ENCODE data around the gene DARS1. TPM values are rescaled to one million over a fixed set of nuclear protein-coding genes. Genes with fewer than 3 reads are reported as not detected.

Gene DARS1
- total and polyA plus RNA-seq, 2 of the 13 experiments (the other 11 are each of a cell fraction or from before 2014, with no cell fraction given) = 149 to 230 TPM

DNA sequence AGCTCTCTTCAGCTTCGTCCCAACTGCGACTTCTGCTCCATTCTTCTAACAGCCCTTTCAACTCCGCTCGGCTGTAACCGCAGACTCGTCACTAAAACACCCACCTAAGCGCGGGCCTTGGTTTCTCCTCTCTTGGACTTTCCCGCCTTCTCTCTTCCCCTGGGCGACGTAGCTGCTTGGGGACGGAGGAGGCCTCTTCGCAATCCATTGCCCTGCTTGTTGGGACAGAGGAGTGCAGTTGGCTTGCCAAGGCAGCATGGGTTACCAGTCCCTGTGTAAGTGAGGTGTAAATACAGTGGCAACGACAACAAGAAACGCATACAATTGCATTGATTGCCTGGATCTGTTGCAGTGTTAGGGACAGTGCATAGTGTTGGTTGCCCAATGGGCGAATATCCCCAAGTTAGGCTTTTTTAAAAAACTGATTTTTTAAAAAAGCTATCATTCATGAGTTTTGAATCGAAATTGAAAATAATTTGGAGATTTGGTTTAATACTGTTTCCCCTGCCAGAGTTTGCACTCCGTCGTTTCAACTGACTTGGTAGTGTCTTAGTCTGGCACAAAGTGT is 484 bp upstream of the DARS1 start (continued):
- TF ChIP-seq NR2C2 (CRISPR knock-in tag; IDR thresholded peaks at IDR 0.05; ENCODE audit: borderline replicate concordance) (no peak), ZMAT3 (CRISPR knock-in tag; conservative IDR thresholded peaks at IDR 0.05) (no peak; the same call in 1 of the 2 replicates), HOXA7 (CRISPR knock-in tag; IDR thresholded peaks at IDR 0.05) (peak; percentile 84), ZNF841 (CRISPR knock-in tag; IDR thresholded peaks at IDR 0.05; ENCODE audit: borderline replicate concordance) (0 out of 2 replicates have a peak, but pooled peaks have one; percentile 25), MIER2 (CRISPR knock-in tag; IDR thresholded peaks at IDR 0.05) (no peak), FOXP1 (IDR thresholded peaks at IDR 0.05) (no peak), FOXP1 (CRISPR knock-in tag; IDR thresholded peaks at IDR 0.05) (peak; percentile 9), ZSCAN21 (CRISPR knock-in tag; IDR thresholded peaks at IDR 0.05; ENCODE audit: borderline replicate concordance) (no peak), CAMTA2 (CRISPR knock-in tag; IDR thresholded peaks at IDR 0.05; ENCODE audit: borderline replicate concordance) (no peak), POGZ (CRISPR knock-in tag; IDR thresholded peaks at IDR 0.05) (0 out of 2 replicates have a peak, but pooled peaks have one; percentile 5), ZSCAN29 (CRISPR knock-in tag; conservative IDR thresholded peaks at IDR 0.05) (no peak), ZNF256 (CRISPR knock-in tag; conservative IDR thresholded peaks at IDR 0.05) (no peak), ZNF878 (CRISPR knock-in tag; IDR thresholded peaks at IDR 0.05) (no peak; the same call in 1 of the 2 replicates), SPEN (CRISPR knock-in tag; IDR thresholded peaks at IDR 0.05; ENCODE audit: low read depth) (no peak), ZNF143 (CRISPR knock-in tag; IDR thresholded peaks at IDR 0.05) (no peak), ZC3H4 (CRISPR knock-in tag; IDR thresholded peaks at IDR 0.05; ENCODE audit: borderline replicate concordance) (no peak), ZNF225 (CRISPR knock-in tag; IDR thresholded peaks at IDR 0.05) (no peak)
- TF ChIP-seq, protein P1, sequence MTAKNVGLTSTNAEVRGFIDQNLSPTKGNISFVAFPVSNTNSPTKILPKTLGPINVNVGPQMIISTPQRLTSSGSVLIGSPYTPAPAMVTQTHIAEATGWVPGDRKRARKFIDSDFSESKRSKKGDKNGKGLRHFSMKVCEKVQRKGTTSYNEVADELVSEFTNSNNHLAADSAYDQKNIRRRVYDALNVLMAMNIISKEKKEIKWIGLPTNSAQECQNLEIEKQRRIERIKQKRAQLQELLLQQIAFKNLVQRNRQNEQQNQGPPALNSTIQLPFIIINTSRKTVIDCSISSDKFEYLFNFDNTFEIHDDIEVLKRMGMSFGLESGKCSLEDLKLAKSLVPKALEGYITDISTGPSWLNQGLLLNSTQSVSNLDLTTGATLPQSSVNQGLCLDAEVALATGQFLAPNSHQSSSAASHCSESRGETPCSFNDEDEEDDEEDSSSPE (CRISPR knock-in tag; IDR thresholded peaks at IDR 0.05) = peak; percentile 12; the same call in 1 of the 2 replicates
- TF ChIP-seq, protein P2, sequence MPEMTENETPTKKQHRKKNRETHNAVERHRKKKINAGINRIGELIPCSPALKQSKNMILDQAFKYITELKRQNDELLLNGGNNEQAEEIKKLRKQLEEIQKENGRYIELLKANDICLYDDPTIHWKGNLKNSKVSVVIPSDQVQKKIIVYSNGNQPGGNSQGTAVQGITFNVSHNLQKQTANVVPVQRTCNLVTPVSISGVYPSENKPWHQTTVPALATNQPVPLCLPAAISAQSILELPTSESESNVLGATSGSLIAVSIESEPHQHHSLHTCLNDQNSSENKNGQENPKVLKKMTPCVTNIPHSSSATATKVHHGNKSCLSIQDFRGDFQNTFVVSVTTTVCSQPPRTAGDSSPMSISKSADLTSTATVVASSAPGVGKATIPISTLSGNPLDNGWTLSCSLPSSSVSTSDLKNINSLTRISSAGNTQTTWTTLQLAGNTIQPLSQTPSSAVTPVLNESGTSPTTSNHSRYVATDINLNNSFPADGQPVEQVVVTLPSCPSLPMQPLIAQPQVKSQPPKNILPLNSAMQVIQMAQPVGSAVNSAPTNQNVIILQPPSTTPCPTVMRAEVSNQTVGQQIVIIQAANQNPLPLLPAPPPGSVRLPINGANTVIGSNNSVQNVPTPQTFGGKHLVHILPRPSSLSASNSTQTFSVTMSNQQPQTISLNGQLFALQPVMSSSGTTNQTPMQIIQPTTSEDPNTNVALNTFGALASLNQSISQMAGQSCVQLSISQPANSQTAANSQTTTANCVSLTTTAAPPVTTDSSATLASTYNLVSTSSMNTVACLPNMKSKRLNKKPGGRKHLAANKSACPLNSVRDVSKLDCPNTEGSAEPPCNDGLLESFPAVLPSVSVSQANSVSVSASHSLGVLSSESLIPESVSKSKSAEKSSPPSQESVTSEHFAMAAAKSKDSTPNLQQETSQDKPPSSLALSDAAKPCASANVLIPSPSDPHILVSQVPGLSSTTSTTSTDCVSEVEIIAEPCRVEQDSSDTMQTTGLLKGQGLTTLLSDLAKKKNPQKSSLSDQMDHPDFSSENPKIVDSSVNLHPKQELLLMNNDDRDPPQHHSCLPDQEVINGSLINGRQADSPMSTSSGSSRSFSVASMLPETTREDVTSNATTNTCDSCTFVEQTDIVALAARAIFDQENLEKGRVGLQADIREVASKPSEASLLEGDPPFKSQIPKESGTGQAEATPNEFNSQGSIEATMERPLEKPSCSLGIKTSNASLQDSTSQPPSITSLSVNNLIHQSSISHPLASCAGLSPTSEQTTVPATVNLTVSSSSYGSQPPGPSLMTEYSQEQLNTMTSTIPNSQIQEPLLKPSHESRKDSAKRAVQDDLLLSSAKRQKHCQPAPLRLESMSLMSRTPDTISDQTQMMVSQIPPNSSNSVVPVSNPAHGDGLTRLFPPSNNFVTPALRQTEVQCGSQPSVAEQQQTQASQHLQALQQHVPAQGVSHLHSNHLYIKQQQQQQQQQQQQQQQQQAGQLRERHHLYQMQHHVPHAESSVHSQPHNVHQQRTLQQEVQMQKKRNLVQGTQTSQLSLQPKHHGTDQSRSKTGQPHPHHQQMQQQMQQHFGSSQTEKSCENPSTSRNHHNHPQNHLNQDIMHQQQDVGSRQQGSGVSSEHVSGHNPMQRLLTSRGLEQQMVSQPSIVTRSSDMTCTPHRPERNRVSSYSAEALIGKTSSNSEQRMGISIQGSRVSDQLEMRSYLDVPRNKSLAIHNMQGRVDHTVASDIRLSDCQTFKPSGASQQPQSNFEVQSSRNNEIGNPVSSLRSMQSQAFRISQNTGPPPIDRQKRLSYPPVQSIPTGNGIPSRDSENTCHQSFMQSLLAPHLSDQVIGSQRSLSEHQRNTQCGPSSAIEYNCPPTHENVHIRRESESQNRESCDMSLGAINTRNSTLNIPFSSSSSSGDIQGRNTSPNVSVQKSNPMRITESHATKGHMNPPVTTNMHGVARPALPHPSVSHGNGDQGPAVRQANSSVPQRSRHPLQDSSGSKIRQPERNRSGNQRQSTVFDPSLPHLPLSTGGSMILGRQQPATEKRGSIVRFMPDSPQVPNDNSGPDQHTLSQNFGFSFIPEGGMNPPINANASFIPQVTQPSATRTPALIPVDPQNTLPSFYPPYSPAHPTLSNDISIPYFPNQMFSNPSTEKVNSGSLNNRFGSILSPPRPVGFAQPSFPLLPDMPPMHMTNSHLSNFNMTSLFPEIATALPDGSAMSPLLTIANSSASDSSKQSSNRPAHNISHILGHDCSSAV (CRISPR knock-in tag; IDR thresholded peaks at IDR 0.05; ENCODE audit: borderline replicate concordance) = no peak
- TF ChIP-seq, protein P3, sequence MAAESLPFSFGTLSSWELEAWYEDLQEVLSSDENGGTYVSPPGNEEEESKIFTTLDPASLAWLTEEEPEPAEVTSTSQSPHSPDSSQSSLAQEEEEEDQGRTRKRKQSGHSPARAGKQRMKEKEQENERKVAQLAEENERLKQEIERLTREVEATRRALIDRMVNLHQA (CRISPR knock-in tag; IDR thresholded peaks at IDR 0.05) = no peak
- TF ChIP-seq, protein P4, sequence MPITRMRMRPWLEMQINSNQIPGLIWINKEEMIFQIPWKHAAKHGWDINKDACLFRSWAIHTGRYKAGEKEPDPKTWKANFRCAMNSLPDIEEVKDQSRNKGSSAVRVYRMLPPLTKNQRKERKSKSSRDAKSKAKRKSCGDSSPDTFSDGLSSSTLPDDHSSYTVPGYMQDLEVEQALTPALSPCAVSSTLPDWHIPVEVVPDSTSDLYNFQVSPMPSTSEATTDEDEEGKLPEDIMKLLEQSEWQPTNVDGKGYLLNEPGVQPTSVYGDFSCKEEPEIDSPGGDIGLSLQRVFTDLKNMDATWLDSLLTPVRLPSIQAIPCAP (CRISPR knock-in tag; IDR thresholded peaks at IDR 0.05; ENCODE audit: low read depth) = peak; percentile 43; the same call in 1 of the 2 replicates
